GM23338 (cell line): ENCODE data around the gene GAK. TPM values are rescaled to one million over a fixed set of nuclear protein-coding genes. Genes with fewer than 3 reads are reported as not detected.

Source experiments
- ATAC-seq: fragments of 200-7000 bp; cut with Tn5 transposase; 3 replicates; pipeline ENCODE4 v1.9.1; 2020
- DNase-seq: peaks from one replicate; pipeline ENCODE4 v3.0.0-alpha.2; 2015; ENCODE audit warnings: low spot score
- H2AFZ ChIP-seq: fragments of 200-600 bp; sonication (generic); 2 replicates; pipeline ENCODE4 v1.8.0; 2016; ENCODE audit warnings: antibody characterized with exemption, mild to moderate bottlenecking, moderate library complexity
- H3F3A ChIP-seq: fragments of 200-600 bp; sonication (generic); replicated peaks from 2 replicates; pipeline ENCODE4 v1.8.0; 2017; ENCODE audit warnings: antibody characterized with exemption, mixed run types, low read depth
- H3K27ac ChIP-seq: fragments of 200-600 bp; sonication (generic); 2 replicates; pipeline ENCODE4 v1.6.1; 2016; ENCODE audit warnings: low read depth
- H3K27me3 ChIP-seq: fragments of 200-600 bp; sonication (generic); 2 replicates; pipeline ENCODE4 v1.8.0; 2016; ENCODE audit warnings: mild to moderate bottlenecking, mixed run types, moderate library complexity; ENCODE audit not compliant: insufficient read depth
- H3K36me3 ChIP-seq: fragments of 200-600 bp; sonication (generic); 2 replicates; pipeline ENCODE4 v1.8.0; 2016; ENCODE audit warnings: mild to moderate bottlenecking; ENCODE audit not compliant: insufficient read depth
- H3K4me1 ChIP-seq: fragments of 200-600 bp; sonication (generic); 2 replicates; pipeline ENCODE4 v1.8.0; 2016; ENCODE audit warnings: mild to moderate bottlenecking, moderate library complexity; ENCODE audit not compliant: insufficient read depth
- H3K4me2 ChIP-seq: fragments of 200-600 bp; sonication (generic); 2 replicates; pipeline ENCODE4 v1.7.1; 2017; ENCODE audit warnings: mixed run types
- H3K4me3 ChIP-seq: fragments of 200-600 bp; sonication (generic); 2 replicates; pipeline ENCODE4 v1.6.1; 2016; ENCODE audit warnings: mixed run types
- H3K79me2 ChIP-seq: fragments of 200-600 bp; sonication (generic); replicated peaks from 2 replicates; pipeline ENCODE4 v1.8.0; 2017; ENCODE audit warnings: mild to moderate bottlenecking; ENCODE audit not compliant: insufficient read depth
- H3K9me2 ChIP-seq: fragments of 200-600 bp; sonication (generic); 2 replicates; pipeline ENCODE4 v1.8.0; 2017; ENCODE audit not compliant: insufficient read depth
- H4K20me1 ChIP-seq: fragments of 200-600 bp; sonication (generic); replicated peaks from 2 replicates; pipeline ENCODE4 v1.8.0; 2017; ENCODE audit warnings: mild to moderate bottlenecking; ENCODE audit not compliant: insufficient read depth
- H3K27ac Mint-ChIP-seq: 2 replicates; pipeline ENCODE4 v1.8.0; 2020; ENCODE audit warnings: inconsistent platforms, mild to moderate bottlenecking, moderate library complexity, mixed read lengths
- H3K27me3 Mint-ChIP-seq: 3 replicates; pipeline ENCODE4 v1.8.0; 2022; ENCODE audit warnings: low read depth, mild to moderate bottlenecking, moderate library complexity, mixed read lengths, inconsistent platforms; ENCODE audit not compliant: insufficient read depth, poor library complexity
- H3K36me3 Mint-ChIP-seq: 3 replicates; pipeline ENCODE4 v1.8.0; 2021; ENCODE audit warnings: low read depth, mild to moderate bottlenecking, inconsistent platforms, moderate library complexity, mixed read lengths
- H3K4me1 Mint-ChIP-seq: 3 replicates; pipeline ENCODE4 v1.8.0; 2020; ENCODE audit warnings: mild to moderate bottlenecking, inconsistent platforms, mixed read lengths
- H3K4me3 Mint-ChIP-seq: 3 replicates; pipeline ENCODE4 v1.8.0; 2021; ENCODE audit warnings: moderate library complexity, mild to moderate bottlenecking, inconsistent platforms, mixed read lengths
- H3K9me3 Mint-ChIP-seq: 3 replicates; pipeline ENCODE4 v1.8.0; 2020; ENCODE audit warnings: moderate library complexity, mild to moderate bottlenecking, inconsistent platforms, mixed read lengths
- CREB1 ChIP-seq: fragments of 250-450 bp; sonication (Bioruptor Pico); IDR thresholded peaks from 2 replicates; pipeline ENCODE4 v1.5.0; 2020; ENCODE audit warnings: low read depth, mild to moderate bottlenecking, moderate library complexity
- EZH2 ChIP-seq: fragments of 200-600 bp; sonication (generic); IDR thresholded peaks from one replicate; pipeline ENCODE4 v1.8.0; 2017; ENCODE audit warnings: antibody characterized with exemption, mild to moderate bottlenecking, low read depth; ENCODE audit not compliant: unreplicated experiment
- EZH2phosphoT487 ChIP-seq: fragments of 200-600 bp; sonication (generic); IDR thresholded peaks from one replicate; pipeline ENCODE4 v1.8.1; 2018; ENCODE audit warnings: antibody characterized with exemption; ENCODE audit not compliant: unreplicated experiment
- JUNB ChIP-seq: IDR thresholded peaks from one replicate; pipeline ENCODE4 v1.6.1; 2016; ENCODE audit warnings: antibody characterized with exemption; ENCODE audit not compliant: unreplicated experiment
- NANOG ChIP-seq: IDR thresholded peaks from 2 replicates; pipeline ENCODE4 v1.6.1; 2016; ENCODE audit warnings: antibody characterized with exemption, borderline replicate concordance
- POLR2AphosphoS5 ChIP-seq: IDR thresholded peaks from 2 replicates; pipeline ENCODE4 v1.6.1; 2016; ENCODE audit warnings: antibody characterized with exemption, low read depth
- STAT1 ChIP-seq: IDR thresholded peaks from one replicate; pipeline ENCODE4 v1.6.1; 2016; ENCODE audit warnings: antibody characterized with exemption; ENCODE audit not compliant: unreplicated experiment
- ZNF114 ChIP-seq: fragments of 250-450 bp; sonication (Bioruptor Pico); IDR thresholded peaks from 2 replicates; pipeline ENCODE4 v1.5.0; 2020; ENCODE audit warnings: mild to moderate bottlenecking, moderate library complexity
- ZNF331 ChIP-seq: fragments of 250-450 bp; sonication (Bioruptor Pico); IDR thresholded peaks from 2 replicates; pipeline ENCODE4 v1.5.0; 2020; ENCODE audit warnings: low read depth, mild to moderate bottlenecking, moderate library complexity
- polyA plus RNA-seq: library from polyadenylated mRNA; unstranded; fragments of >200 nt; fragmentation: Nextera tagmentation; extraction: Ambion mirVana; gene quantifications from 2 replicates; pipeline ENCODE4 v1.2.1, GENCODE V29; 2016
- total RNA-seq: library from RNA; depleted of rRNA; stranded (reverse); fragments of >200 nt; shearing (Covaris generic); gene quantifications from 2 replicates; pipeline ENCODE4 v1.2.3, GENCODE V29; 2014
- TF ChIP-seq, protein P1 (sequence below): IDR thresholded peaks from one replicate; pipeline ENCODE4 v1.6.1; 2018; ENCODE audit warnings: antibody characterized with exemption; ENCODE audit not compliant: unreplicated experiment
- TF ChIP-seq, protein P2 (sequence below): fragments of 250-450 bp; sonication (Bioruptor Pico); IDR thresholded peaks from 2 replicates; pipeline ENCODE4 v1.5.0; 2020; ENCODE audit warnings: mild to moderate bottlenecking, moderate library complexity
- TF ChIP-seq, protein P3 (sequence below): IDR thresholded peaks from 2 replicates; pipeline ENCODE4 v1.6.1; 2016; ENCODE audit warnings: antibody characterized with exemption
- TF ChIP-seq, protein P4 (sequence below), 2 experiments: fragments of 200-600 bp in 1 of 2; sonication (generic) in 1 of 2; conservative IDR thresholded peaks; 2 replicates each; pipeline versions ENCODE4 v1.5.1 to v1.6.1; 2016 to 2017; ENCODE audit warnings: antibody characterized with exemption in 2 of 2, low read depth in 2 of 2, mild to moderate bottlenecking in 2 of 2, moderate library complexity in 1 of 2

GAK gene
- total and polyA plus RNA-seq, 2 experiments from 2014 or later, result 48.5 to 124 TPM

DNA sequence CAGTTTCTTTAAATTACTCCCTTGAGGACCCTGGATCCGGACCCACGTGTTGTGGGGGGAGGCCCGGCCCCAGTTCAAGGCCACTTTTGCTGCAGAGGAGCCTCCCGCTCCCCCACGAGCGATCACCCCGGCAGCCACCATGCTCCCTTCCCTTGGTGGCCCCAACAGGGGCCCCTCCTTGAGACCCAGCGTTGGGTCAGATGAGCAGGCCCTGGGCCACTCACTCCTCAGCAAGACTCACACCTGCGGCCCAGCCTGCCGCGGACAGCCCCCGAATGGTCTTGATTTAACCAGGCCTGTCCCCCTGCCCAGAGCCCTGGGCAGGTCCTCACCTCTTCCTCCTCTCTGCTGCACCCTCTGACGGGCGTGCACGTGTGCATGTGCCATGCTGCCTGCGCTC, 110.5 kb downstream of the GAK start:
- ATAC-seq (no peak), DNase-seq (no peak)
- Histone ChIP-seq H3K79me2 (no peaks in the 10 kb centered on the region), H3F3A (no peaks in the 10 kb centered on the region), H2AFZ (no peak overlapping the region), H3K27ac (no peak overlapping the region), H3K4me1 (no peaks in the 10 kb centered on the region), H3K27me3 (peaks cover 43% of the 10 kb centered on the region), H3K9me2 (no peaks in the 10 kb centered on the region), H3K4me3 (no peak overlapping the region), H3K36me3 (no peaks in the 10 kb centered on the region), H3K4me2 (no peak overlapping the region), H4K20me1 (no peaks in the 10 kb centered on the region)
- Mint-ChIP-seq H3K9me3 (no peaks in the 10 kb centered on the region), H3K36me3 (no peaks in the 10 kb centered on the region; the same call in 2 of the 3 replicates), H3K4me1 (0 out of 3 replicates have a peak, but pooled peaks cover 2% of the 10 kb centered on the region), H3K27ac (no peak overlapping the region), H3K4me3 (no peak overlapping the region), H3K27me3 (peaks cover 59% of the 10 kb centered on the region)
- no peak for TF ChIP-seq NANOG
- TF ChIP-seq ZNF114 (CRISPR knock-in tag), result no peak
- TF ChIP-seq, protein P1, sequence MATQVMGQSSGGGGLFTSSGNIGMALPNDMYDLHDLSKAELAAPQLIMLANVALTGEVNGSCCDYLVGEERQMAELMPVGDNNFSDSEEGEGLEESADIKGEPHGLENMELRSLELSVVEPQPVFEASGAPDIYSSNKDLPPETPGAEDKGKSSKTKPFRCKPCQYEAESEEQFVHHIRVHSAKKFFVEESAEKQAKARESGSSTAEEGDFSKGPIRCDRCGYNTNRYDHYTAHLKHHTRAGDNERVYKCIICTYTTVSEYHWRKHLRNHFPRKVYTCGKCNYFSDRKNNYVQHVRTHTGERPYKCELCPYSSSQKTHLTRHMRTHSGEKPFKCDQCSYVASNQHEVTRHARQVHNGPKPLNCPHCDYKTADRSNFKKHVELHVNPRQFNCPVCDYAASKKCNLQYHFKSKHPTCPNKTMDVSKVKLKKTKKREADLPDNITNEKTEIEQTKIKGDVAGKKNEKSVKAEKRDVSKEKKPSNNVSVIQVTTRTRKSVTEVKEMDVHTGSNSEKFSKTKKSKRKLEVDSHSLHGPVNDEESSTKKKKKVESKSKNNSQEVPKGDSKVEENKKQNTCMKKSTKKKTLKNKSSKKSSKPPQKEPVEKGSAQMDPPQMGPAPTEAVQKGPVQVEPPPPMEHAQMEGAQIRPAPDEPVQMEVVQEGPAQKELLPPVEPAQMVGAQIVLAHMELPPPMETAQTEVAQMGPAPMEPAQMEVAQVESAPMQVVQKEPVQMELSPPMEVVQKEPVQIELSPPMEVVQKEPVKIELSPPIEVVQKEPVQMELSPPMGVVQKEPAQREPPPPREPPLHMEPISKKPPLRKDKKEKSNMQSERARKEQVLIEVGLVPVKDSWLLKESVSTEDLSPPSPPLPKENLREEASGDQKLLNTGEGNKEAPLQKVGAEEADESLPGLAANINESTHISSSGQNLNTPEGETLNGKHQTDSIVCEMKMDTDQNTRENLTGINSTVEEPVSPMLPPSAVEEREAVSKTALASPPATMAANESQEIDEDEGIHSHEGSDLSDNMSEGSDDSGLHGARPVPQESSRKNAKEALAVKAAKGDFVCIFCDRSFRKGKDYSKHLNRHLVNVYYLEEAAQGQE, result no peak
- TF ChIP-seq ZNF331 (CRISPR knock-in tag), result no peak
- TF ChIP-seq, protein P2, sequence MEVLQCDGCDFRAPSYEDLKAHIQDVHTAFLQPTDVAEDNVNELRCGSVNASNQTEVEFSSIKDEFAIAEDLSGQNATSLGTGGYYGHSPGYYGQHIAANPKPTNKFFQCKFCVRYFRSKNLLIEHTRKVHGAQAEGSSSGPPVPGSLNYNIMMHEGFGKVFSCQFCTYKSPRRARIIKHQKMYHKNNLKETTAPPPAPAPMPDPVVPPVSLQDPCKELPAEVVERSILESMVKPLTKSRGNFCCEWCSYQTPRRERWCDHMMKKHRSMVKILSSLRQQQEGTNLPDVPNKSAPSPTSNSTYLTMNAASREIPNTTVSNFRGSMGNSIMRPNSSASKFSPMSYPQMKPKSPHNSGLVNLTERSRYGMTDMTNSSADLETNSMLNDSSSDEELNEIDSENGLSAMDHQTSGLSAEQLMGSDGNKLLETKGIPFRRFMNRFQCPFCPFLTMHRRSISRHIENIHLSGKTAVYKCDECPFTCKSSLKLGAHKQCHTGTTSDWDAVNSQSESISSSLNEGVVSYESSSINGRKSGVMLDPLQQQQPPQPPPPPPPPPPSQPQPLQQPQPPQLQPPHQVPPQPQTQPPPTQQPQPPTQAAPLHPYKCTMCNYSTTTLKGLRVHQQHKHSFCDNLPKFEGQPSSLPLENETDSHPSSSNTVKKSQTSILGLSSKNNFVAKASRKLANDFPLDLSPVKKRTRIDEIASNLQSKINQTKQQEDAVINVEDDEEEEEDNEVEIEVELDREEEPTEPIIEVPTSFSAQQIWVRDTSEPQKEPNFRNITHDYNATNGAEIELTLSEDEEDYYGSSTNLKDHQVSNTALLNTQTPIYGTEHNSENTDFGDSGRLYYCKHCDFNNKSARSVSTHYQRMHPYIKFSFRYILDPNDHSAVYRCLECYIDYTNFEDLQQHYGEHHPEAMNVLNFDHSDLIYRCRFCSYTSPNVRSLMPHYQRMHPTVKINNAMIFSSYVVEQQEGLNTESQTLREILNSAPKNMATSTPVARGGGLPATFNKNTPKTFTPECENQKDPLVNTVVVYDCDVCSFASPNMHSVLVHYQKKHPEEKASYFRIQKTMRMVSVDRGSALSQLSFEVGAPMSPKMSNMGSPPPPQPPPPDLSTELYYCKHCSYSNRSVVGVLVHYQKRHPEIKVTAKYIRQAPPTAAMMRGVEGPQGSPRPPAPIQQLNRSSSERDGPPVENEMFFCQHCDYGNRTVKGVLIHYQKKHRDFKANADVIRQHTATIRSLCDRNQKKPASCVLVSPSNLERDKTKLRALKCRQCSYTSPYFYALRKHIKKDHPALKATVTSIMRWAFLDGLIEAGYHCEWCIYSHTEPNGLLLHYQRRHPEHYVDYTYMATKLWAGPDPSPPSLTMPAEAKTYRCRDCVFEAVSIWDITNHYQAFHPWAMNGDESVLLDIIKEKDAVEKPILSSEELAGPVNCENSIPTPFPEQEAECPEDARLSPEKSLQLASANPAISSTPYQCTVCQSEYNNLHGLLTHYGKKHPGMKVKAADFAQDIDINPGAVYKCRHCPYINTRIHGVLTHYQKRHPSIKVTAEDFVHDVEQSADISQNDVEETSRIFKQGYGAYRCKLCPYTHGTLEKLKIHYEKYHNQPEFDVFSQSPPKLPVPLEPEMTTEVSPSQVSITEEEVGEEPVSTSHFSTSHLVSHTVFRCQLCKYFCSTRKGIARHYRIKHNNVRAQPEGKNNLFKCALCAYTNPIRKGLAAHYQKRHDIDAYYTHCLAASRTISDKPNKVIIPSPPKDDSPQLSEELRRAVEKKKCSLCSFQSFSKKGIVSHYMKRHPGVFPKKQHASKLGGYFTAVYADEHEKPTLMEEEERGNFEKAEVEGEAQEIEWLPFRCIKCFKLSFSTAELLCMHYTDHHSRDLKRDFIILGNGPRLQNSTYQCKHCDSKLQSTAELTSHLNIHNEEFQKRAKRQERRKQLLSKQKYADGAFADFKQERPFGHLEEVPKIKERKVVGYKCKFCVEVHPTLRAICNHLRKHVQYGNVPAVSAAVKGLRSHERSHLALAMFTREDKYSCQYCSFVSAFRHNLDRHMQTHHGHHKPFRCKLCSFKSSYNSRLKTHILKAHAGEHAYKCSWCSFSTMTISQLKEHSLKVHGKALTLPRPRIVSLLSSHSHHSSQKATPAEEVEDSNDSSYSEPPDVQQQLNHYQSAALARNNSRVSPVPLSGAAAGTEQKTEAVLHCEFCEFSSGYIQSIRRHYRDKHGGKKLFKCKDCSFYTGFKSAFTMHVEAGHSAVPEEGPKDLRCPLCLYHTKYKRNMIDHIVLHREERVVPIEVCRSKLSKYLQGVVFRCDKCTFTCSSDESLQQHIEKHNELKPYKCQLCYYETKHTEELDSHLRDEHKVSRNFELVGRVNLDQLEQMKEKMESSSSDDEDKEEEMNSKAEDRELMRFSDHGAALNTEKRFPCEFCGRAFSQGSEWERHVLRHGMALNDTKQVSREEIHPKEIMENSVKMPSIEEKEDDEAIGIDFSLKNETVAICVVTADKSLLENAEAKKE (CRISPR knock-in tag), result no peak
- TF ChIP-seq STAT1, result no peak
- TF ChIP-seq CREB1 (CRISPR knock-in tag), result no peak
- TF ChIP-seq POLR2AphosphoS5, result no peak
- TF ChIP-seq JUNB, result no peak
- no peak for TF ChIP-seq EZH2
- TF ChIP-seq, protein P3, sequence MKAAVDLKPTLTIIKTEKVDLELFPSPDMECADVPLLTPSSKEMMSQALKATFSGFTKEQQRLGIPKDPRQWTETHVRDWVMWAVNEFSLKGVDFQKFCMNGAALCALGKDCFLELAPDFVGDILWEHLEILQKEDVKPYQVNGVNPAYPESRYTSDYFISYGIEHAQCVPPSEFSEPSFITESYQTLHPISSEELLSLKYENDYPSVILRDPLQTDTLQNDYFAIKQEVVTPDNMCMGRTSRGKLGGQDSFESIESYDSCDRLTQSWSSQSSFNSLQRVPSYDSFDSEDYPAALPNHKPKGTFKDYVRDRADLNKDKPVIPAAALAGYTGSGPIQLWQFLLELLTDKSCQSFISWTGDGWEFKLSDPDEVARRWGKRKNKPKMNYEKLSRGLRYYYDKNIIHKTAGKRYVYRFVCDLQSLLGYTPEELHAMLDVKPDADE, result no peak
- TF ChIP-seq, protein P4, sequence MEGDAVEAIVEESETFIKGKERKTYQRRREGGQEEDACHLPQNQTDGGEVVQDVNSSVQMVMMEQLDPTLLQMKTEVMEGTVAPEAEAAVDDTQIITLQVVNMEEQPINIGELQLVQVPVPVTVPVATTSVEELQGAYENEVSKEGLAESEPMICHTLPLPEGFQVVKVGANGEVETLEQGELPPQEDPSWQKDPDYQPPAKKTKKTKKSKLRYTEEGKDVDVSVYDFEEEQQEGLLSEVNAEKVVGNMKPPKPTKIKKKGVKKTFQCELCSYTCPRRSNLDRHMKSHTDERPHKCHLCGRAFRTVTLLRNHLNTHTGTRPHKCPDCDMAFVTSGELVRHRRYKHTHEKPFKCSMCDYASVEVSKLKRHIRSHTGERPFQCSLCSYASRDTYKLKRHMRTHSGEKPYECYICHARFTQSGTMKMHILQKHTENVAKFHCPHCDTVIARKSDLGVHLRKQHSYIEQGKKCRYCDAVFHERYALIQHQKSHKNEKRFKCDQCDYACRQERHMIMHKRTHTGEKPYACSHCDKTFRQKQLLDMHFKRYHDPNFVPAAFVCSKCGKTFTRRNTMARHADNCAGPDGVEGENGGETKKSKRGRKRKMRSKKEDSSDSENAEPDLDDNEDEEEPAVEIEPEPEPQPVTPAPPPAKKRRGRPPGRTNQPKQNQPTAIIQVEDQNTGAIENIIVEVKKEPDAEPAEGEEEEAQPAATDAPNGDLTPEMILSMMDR (conservative IDR thresholded peaks at IDR 0.05; ENCODE audit: low read depth in 2 of 2), result no peak
- TF ChIP-seq EZH2phosphoT487, result no peak
